Measurements from ENCODE around the gene THBS2.

The THBS2 gene

DNA sequence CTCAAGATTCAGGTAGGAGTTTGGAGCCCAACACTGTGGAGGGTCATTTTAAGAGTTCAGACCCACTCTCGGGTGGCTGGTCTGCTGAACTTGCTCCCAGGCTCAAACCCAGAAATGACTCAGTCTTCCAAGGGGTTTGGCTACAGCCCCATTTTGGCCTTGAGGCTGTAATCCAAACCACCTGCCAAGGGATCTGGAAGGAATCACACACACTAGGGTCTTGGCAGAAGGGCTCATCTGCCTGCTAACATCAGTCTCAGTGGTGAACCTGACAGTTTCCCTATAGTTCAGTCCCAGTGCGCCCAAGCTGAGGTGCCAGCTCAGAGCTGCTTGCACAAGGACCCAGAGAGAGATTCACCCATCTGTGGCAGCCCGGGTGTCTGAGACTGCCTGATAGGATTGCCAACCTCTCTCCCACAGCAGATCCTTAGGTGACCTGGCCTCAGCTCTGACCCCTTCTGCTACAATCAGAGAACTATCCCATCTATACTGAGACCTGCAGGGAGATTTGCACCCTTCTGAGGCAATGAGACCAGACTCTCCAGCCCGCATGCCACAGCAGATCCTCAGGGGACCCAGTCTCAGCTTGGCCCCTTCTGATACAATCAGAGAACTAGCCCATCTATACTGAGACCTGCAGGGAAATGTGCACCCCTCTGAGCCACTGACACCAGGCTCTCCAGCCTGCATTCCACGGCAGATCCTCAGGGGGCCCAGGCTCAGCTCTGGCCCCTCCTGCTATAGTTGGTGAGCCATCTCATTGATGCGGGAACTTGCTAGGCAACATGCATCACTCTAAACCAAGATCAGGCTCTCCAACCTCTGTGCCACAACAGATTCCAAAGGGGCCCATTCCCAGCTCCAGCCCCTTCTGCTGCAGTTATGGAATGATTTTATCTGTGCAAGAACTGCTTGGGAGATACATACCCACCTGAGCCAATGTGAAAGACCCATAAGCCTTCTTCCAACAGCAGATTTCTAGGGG is 48.2 kb downstream of the THBS2 start:
- TF ChIP-seq ISL1 (CRISPR knock-in tag; IDR thresholded peaks at IDR 0.05), result no peak
- peak; percentile 90 for ATAC-seq

DNA sequence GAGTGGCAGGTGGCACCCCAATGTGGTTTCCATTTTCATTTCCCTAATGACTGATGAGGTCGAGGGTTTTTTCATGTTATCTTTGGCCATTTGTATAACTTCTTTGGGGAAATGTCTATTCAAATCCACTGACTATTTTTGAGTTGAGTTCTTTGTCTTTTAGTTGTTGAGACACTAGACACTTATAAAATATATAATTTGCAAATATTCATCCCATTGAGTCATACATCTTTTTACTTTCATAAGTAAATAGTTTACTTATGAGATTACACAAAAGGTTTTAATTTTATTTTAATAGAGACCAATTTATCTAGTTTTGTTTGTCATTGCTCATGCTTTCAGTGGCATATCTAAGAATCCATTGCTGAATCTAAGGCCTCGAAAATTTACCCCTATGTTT is 49.5 kb downstream of the THBS2 start:
- TF ChIP-seq ZFP3 (CRISPR knock-in tag; IDR thresholded peaks at IDR 0.05) (no peak), BACH2 (CRISPR knock-in tag; IDR thresholded peaks at IDR 0.05; ENCODE audit: borderline replicate concordance) (no peak), PPARA (CRISPR knock-in tag; IDR thresholded peaks at IDR 0.05; ENCODE audit: borderline replicate concordance) (no peak), ISL1 (CRISPR knock-in tag; IDR thresholded peaks at IDR 0.05) (no peak), ZFP30 (CRISPR knock-in tag; IDR thresholded peaks at IDR 0.05) (no peak)
- no peak for ATAC-seq

DNA sequence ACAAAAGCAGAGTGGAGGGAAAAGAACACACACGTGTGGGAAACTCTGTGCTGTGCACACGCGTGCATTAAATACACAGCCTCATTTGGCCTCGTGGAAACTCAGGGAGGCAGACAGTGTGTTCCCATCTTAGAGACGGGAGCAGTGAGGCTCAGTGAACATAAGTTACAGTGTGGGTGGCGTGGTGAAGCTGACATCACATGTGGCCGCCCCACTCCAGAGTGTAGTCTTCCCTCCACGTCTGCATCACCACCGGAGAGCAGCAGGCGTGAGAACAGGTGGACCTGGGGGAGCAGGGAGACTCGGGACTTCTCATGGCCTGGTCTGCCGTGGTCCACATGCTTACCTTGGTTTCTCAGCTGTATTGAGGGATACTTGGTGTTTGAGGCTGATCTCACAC is 51.7 kb downstream of the THBS2 start:
- ATAC-seq, result no peak
- TF ChIP-seq OSR1 (CRISPR knock-in tag; IDR thresholded peaks at IDR 0.05) (no peak), ISL1 (CRISPR knock-in tag; IDR thresholded peaks at IDR 0.05) (no peak), ZFP3 (CRISPR knock-in tag; IDR thresholded peaks at IDR 0.05) (no peak), TCF4 (CRISPR knock-in tag; IDR thresholded peaks at IDR 0.05; ENCODE audit: borderline replicate concordance) (no peak), SNAI2 (CRISPR knock-in tag; IDR thresholded peaks at IDR 0.05) (no peak), ZNF8 (CRISPR knock-in tag; IDR thresholded peaks at IDR 0.05) (no peak), ZNF565 (CRISPR knock-in tag; conservative IDR thresholded peaks at IDR 0.05; ENCODE audit: low read depth) (no peak), ZFP30 (CRISPR knock-in tag; IDR thresholded peaks at IDR 0.05) (no peak), RARB (CRISPR knock-in tag; IDR thresholded peaks at IDR 0.05) (no peak), PPARA (CRISPR knock-in tag; IDR thresholded peaks at IDR 0.05; ENCODE audit: borderline replicate concordance) (no peak), ARNTL (CRISPR knock-in tag; IDR thresholded peaks at IDR 0.05; ENCODE audit: borderline replicate concordance, low read depth) (no peak), CSDC2 (CRISPR knock-in tag; IDR thresholded peaks at IDR 0.05) (no peak), ESRRG (CRISPR knock-in tag; IDR thresholded peaks at IDR 0.05) (no peak), ZC3H10 (CRISPR knock-in tag; IDR thresholded peaks at IDR 0.05) (no peak)
- TF ChIP-seq, protein P1, sequence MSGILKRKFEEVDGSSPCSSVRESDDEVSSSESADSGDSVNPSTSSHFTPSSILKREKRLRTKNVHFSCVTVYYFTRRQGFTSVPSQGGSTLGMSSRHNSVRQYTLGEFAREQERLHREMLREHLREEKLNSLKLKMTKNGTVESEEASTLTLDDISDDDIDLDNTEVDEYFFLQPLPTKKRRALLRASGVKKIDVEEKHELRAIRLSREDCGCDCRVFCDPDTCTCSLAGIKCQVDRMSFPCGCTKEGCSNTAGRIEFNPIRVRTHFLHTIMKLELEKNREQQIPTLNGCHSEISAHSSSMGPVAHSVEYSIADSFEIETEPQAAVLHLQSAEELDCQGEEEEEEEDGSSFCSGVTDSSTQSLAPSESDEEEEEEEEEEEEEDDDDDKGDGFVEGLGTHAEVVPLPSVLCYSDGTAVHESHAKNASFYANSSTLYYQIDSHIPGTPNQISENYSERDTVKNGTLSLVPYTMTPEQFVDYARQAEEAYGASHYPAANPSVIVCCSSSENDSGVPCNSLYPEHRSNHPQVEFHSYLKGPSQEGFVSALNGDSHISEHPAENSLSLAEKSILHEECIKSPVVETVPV (CRISPR knock-in tag; IDR thresholded peaks at IDR 0.05), result no peak
- TF ChIP-seq, protein P2, sequence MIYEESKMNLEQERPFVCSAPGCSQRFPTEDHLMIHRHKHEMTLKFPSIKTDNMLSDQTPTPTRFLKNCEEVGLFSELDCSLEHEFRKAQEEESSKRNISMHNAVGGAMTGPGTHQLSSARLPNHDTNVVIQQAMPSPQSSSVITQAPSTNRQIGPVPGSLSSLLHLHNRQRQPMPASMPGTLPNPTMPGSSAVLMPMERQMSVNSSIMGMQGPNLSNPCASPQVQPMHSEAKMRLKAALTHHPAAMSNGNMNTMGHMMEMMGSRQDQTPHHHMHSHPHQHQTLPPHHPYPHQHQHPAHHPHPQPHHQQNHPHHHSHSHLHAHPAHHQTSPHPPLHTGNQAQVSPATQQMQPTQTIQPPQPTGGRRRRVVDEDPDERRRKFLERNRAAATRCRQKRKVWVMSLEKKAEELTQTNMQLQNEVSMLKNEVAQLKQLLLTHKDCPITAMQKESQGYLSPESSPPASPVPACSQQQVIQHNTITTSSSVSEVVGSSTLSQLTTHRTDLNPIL (CRISPR knock-in tag; IDR thresholded peaks at IDR 0.05; ENCODE audit: low read depth), result no peak
- TF ChIP-seq, protein P3, sequence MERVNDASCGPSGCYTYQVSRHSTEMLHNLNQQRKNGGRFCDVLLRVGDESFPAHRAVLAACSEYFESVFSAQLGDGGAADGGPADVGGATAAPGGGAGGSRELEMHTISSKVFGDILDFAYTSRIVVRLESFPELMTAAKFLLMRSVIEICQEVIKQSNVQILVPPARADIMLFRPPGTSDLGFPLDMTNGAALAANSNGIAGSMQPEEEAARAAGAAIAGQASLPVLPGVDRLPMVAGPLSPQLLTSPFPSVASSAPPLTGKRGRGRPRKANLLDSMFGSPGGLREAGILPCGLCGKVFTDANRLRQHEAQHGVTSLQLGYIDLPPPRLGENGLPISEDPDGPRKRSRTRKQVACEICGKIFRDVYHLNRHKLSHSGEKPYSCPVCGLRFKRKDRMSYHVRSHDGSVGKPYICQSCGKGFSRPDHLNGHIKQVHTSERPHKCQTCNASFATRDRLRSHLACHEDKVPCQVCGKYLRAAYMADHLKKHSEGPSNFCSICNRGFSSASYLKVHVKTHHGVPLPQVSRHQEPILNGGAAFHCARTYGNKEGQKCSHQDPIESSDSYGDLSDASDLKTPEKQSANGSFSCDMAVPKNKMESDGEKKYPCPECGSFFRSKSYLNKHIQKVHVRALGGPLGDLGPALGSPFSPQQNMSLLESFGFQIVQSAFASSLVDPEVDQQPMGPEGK (CRISPR knock-in tag; IDR thresholded peaks at IDR 0.05; ENCODE audit: borderline replicate concordance), result no peak
- TF ChIP-seq, protein P4, sequence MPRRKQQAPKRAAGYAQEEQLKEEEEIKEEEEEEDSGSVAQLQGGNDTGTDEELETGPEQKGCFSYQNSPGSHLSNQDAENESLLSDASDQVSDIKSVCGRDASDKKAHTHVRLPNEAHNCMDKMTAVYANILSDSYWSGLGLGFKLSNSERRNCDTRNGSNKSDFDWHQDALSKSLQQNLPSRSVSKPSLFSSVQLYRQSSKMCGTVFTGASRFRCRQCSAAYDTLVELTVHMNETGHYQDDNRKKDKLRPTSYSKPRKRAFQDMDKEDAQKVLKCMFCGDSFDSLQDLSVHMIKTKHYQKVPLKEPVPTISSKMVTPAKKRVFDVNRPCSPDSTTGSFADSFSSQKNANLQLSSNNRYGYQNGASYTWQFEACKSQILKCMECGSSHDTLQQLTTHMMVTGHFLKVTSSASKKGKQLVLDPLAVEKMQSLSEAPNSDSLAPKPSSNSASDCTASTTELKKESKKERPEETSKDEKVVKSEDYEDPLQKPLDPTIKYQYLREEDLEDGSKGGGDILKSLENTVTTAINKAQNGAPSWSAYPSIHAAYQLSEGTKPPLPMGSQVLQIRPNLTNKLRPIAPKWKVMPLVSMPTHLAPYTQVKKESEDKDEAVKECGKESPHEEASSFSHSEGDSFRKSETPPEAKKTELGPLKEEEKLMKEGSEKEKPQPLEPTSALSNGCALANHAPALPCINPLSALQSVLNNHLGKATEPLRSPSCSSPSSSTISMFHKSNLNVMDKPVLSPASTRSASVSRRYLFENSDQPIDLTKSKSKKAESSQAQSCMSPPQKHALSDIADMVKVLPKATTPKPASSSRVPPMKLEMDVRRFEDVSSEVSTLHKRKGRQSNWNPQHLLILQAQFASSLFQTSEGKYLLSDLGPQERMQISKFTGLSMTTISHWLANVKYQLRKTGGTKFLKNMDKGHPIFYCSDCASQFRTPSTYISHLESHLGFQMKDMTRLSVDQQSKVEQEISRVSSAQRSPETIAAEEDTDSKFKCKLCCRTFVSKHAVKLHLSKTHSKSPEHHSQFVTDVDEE (CRISPR knock-in tag; IDR thresholded peaks at IDR 0.05), result no peak

DNA sequence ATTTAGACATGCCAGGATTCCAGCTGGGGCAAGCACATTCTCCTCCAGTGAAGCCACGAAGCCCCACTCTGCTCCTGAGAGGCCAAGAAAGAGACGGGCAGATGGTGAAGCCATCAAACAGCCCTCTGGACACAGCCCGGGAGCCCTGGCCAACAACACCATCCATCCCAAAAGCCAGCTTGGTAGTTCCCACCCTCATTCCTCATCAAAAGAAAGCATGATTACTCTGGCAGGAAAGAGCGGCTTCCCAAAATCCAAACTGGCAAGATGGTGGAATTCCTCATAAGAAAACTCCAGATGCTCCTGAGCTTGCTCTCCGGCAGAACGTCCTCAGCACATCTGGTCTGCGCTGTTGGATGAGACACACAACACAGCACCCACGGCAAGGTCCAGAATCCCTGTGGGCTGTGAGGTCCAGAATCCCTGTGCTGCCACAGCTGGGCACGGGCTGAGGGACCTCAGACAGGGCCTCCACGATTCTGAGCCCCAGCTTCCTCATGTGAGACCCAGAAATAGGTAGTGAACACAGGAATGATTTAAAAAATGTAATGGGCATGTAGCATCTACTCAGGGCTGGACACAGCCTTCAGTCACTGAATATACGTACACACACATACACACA is 52.6 kb downstream of the THBS2 start:
- ATAC-seq, result no peak
- TF ChIP-seq GLIS3 (CRISPR knock-in tag; IDR thresholded peaks at IDR 0.05) (no peak), ZC3H10 (CRISPR knock-in tag; IDR thresholded peaks at IDR 0.05) (no peak), TOX (CRISPR knock-in tag; IDR thresholded peaks at IDR 0.05; ENCODE audit: borderline replicate concordance) (no peak), ESRRG (CRISPR knock-in tag; IDR thresholded peaks at IDR 0.05) (no peak), PPARA (CRISPR knock-in tag; IDR thresholded peaks at IDR 0.05; ENCODE audit: borderline replicate concordance) (no peak), ZFP3 (CRISPR knock-in tag; IDR thresholded peaks at IDR 0.05) (no peak), ARNTL (CRISPR knock-in tag; IDR thresholded peaks at IDR 0.05; ENCODE audit: borderline replicate concordance, low read depth) (no peak), ZNF8 (CRISPR knock-in tag; IDR thresholded peaks at IDR 0.05) (no peak), OSR1 (CRISPR knock-in tag; IDR thresholded peaks at IDR 0.05) (no peak), ZNF565 (CRISPR knock-in tag; conservative IDR thresholded peaks at IDR 0.05; ENCODE audit: low read depth) (no peak)
- TF ChIP-seq, protein P3 (CRISPR knock-in tag; IDR thresholded peaks at IDR 0.05; ENCODE audit: borderline replicate concordance), result no peak
- TF ChIP-seq, protein P2 (CRISPR knock-in tag; IDR thresholded peaks at IDR 0.05; ENCODE audit: low read depth), result no peak
